A673 (cell line): ENCODE results near the gene POTEI. TPM values are rescaled to one million over a fixed set of nuclear protein-coding genes. Genes with fewer than 3 reads are reported as not detected.
"Not testable (repeated sequence)": the region's sequence is repeated elsewhere in the genome, so short reads cannot be mapped to it uniquely, and the experiment has no call there.

ENCODE experiments used
- BruUV-seq: library from RNA; stranded (reverse); fragments of 400-500 nt; replicated peaks from 2 replicates; lab custom pipeline; 2021; lab: Mats Ljungman, UMichigan
- CTCF ChIA-PET: fragments of 300-600 bp; sonication (Branson Sonifier 250); formaldehyde crosslinking; loops from one replicate; lab custom pipeline; 2022; ENCODE audit warnings: antibody characterized with exemption; lab: Charles Lee
- POLR2A ChIA-PET: fragments of 300-600 bp; sonication (Branson Sonifier 250); formaldehyde crosslinking; loops from one replicate; lab custom pipeline; 2022; ENCODE audit warnings: antibody characterized with exemption; ENCODE audit not compliant: low non-redundant PET; lab: Charles Lee
- DNase-seq: peaks from one replicate; pipeline ENCODE4 v3.0.0-alpha.2; 2015; ENCODE audit warnings: low spot score
- H3K27ac ChIP-seq: fragments of 200-600 bp; sonication (generic); 2 replicates; pipeline ENCODE4 v1.5.1; 2016; ENCODE audit warnings: mixed run types, low read depth, mild to moderate bottlenecking, mixed read lengths, antibody characterized with exemption, low read length; ENCODE audit not compliant: poor library complexity, severe bottlenecking
- H3K27me3 ChIP-seq: fragments of 200-600 bp; sonication (generic); replicated peaks from 2 replicates; pipeline ENCODE4 v1.6.1; 2017; ENCODE audit warnings: mixed run types, low read depth, mild to moderate bottlenecking, mixed read lengths, antibody characterized with exemption, low read length; ENCODE audit not compliant: insufficient read depth, poor library complexity
- H3K36me3 ChIP-seq: fragments of 200-600 bp; sonication (generic); 2 replicates; pipeline ENCODE4 v1.6.1; 2016; ENCODE audit warnings: mixed run types, mild to moderate bottlenecking, mixed read lengths, antibody characterized with exemption, low read length; ENCODE audit not compliant: insufficient read depth, poor library complexity, severe bottlenecking
- H3K4me1 ChIP-seq: fragments of 200-600 bp; sonication (generic); 2 replicates; pipeline ENCODE4 v1.6.1; 2017; ENCODE audit warnings: mixed run types, mild to moderate bottlenecking, mixed read lengths, antibody characterized with exemption, low read length; ENCODE audit not compliant: insufficient read depth, poor library complexity, severe bottlenecking
- H3K4me3 ChIP-seq: fragments of 200-600 bp; sonication (generic); 2 replicates; pipeline ENCODE4 v1.5.1; 2016; ENCODE audit warnings: low read depth, mixed run types, mild to moderate bottlenecking, mixed read lengths, low read length; ENCODE audit not compliant: poor library complexity, severe bottlenecking
- H3K9me3 ChIP-seq: fragments of 200-600 bp; sonication (generic); 2 replicates; pipeline ENCODE4 v1.6.1; 2016; ENCODE audit warnings: mixed run types, low read depth, mild to moderate bottlenecking, mixed read lengths, antibody characterized with exemption, low read length; ENCODE audit not compliant: poor library complexity, severe bottlenecking
- intact Hi-C: fragments of 100-400 bp; cut with micrococcal nuclease; formaldehyde crosslinking; loops from one replicate; pipeline ENCODE4 v1.10.0; 2022; ENCODE audit not compliant: unreplicated experiment
- total RNA-seq: library from RNA; stranded (reverse); gene quantifications from 2 replicates; pipeline ENCODE4 v1.2.3, GENCODE V29; 2021

POTEI gene
- total RNA-seq, 1 experiment from 2014 or later = not detected

- H3K36me3 ChIP-seq, intact Hi-C loops, H3K4me3 ChIP-seq, H3K27ac ChIP-seq, BruUV-seq, POLR2A ChIA-PET, H3K9me3 ChIP-seq, H3K27me3 ChIP-seq, DNase-seq, CTCF ChIA-PET, H3K4me1 ChIP-seq: not testable (repeated sequence)
These were observed 33.7 kb upstream of the POTEI start for GRCh38 chr2:130542789-130543188.

GRCh38 chr2:130538271-130538670 lies 29.1 kb upstream of the POTEI start:
- CTCF ChIA-PET, BruUV-seq, H3K36me3 ChIP-seq, H3K27ac ChIP-seq, H3K4me3 ChIP-seq, H3K4me1 ChIP-seq, H3K9me3 ChIP-seq, POLR2A ChIA-PET, DNase-seq, intact Hi-C loops, H3K27me3 ChIP-seq: not testable (repeated sequence)

DNA sequence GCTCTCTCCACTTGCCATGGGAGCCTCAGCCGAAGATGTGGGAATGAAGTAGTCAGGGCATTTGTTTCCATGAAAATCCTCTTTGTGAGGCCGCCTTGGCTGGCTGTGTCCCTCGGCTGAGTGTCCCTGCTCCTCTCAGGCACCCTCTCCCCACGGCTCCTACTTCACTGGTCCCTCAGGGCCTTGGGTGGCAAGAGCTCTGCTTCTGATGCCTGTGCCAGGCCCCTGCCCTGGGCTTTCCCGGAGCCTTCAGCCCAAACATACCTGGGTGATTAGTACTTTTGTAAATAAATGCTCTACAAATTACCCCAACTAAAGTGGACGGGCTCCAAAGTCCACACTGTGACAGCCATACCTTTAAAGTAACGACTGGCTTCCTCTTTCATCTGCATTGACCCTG lies 27.5 kb upstream of the POTEI start:
- not testable (repeated sequence) for BruUV-seq

DNA sequence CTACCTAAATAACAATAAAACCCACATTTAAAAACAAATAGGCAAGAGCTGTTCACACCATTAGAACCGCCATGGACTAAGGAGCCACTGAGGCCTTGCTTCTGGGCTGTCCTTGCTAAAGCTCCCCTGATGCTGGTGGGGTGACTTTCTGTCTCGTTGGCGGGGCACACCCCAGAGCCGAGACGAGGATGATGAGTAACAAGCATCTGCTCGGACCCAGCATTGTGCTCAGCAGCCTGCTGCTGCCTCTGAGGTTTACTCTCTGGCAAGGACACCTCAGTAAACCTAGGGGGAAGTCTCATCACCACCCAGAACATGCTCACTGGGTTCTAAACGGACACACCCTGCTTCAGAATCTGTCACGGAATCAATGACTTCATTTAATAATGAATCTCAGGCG lies 22.5 kb upstream of the POTEI start:
- H3K36me3 ChIP-seq, CTCF ChIA-PET, intact Hi-C loops, H3K27ac ChIP-seq, H3K4me3 ChIP-seq, BruUV-seq, H3K27me3 ChIP-seq, POLR2A ChIA-PET, H3K9me3 ChIP-seq, DNase-seq, H3K4me1 ChIP-seq: not testable (repeated sequence)

More for the DNA sequence above, 27.5 kb upstream of the POTEI start:
- H3K9me3 ChIP-seq, H3K36me3 ChIP-seq, H3K27me3 ChIP-seq, H3K27ac ChIP-seq, H3K4me3 ChIP-seq, CTCF ChIA-PET, intact Hi-C loops, H3K4me1 ChIP-seq, DNase-seq, POLR2A ChIA-PET: not testable (repeated sequence)

GRCh38 chr2:130531225-130531624 lies 22.1 kb upstream of the POTEI start:
- CTCF ChIA-PET, H3K36me3 ChIP-seq, H3K27ac ChIP-seq, POLR2A ChIA-PET, H3K4me3 ChIP-seq, H3K4me1 ChIP-seq, H3K9me3 ChIP-seq, DNase-seq, H3K27me3 ChIP-seq, BruUV-seq, intact Hi-C loops: not testable (repeated sequence)

DNA sequence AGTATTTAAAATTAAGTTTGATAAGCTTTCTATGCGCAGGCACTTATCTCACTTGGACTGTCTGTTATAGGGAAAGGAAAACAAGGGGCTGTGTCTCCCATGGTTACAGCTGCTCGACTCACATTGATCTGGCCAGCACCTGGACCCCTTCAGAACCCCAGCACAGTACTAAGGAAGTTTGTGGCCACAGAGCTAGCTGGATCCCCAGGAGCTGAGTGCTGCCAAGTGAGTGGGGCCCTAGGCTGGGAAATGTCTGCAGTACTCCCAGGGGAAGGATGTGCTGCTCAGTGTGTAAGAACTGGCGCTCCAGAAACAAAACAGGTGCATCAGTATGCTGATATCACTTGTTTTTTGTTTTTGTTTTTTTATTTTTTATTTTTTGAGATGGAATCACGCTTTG lies 21.1 kb upstream of the POTEI start:
- DNase-seq, POLR2A ChIA-PET, BruUV-seq, CTCF ChIA-PET, H3K27ac ChIP-seq, H3K27me3 ChIP-seq, H3K4me3 ChIP-seq, intact Hi-C loops, H3K4me1 ChIP-seq, H3K36me3 ChIP-seq, H3K9me3 ChIP-seq: not testable (repeated sequence)

DNA sequence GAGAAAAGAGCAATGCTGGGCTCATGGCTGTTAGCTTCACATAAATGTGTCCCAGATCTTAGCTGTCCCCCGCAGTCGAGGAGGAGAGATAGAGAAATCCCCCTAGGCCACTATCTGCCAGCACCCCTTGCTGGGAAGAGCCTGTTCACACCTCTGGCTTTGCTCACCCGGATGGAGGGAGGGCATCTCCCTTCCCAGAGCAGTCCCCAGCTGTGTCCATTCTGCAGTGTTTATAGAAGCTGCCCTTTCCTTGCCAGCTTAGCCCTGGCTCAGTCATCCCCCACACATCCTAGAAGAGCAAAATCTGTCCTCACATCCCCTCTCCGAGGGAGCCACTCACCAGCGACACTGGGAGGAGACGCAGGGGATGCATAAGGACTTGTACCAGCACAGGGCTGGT lies 20.4 kb upstream of the POTEI start:
- H3K9me3 ChIP-seq, H3K4me1 ChIP-seq, DNase-seq, H3K27ac ChIP-seq, H3K36me3 ChIP-seq, H3K4me3 ChIP-seq, CTCF ChIA-PET, intact Hi-C loops, BruUV-seq, POLR2A ChIA-PET, H3K27me3 ChIP-seq: not testable (repeated sequence)

DNA sequence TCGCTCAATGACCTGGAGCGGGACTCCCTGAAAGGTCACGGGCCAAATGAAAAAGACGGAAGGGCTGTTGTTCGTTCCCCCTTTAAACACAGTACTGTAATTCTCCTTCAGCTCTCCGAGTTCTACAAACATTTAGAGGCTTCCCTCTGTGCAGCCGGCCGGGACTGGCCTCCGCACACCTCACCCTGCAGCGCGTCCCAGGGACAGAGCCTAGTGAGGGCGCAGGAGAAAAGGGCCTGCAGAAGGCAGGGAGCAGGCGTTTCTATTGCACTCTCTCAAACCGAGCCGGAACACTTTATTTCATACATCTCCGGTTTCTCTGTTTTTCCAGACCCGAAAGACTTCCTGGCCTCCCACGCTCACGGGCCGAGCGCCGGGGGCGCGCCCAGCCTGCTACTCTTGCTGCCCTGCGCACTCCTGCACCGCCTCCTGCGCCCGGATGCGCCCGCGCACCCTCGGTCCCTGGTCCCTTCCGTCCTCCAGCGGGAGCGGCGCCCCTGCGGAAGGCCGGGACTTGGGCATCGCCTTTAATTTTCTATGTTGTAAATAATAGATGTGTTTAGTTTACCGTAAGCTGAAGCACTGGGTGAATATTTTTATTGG lies 18.3 kb upstream of the POTEI start:
- H3K4me3 ChIP-seq, POLR2A ChIA-PET, DNase-seq, H3K9me3 ChIP-seq, CTCF ChIA-PET, H3K4me1 ChIP-seq, H3K36me3 ChIP-seq, BruUV-seq, H3K27ac ChIP-seq, H3K27me3 ChIP-seq, intact Hi-C loops: not testable (repeated sequence)
